Kidney epithelial cell (primary cell): Measurements from ENCODE around the gene URM1. TPM values are rescaled to one million over a fixed set of nuclear protein-coding genes. Genes with fewer than 3 reads are reported as not detected.
"Not testable (repeated sequence)": the region's sequence is repeated elsewhere in the genome, so short reads cannot be mapped to it uniquely, and the experiment has no call there.

Source experiments
- DNase-seq: peaks from one replicate; pipeline ENCODE4 v3.0.0-alpha.2; 2010; ENCODE audit warnings: low read depth
- H3K27me3 ChIP-seq: 2 replicates; pipeline ENCODE4 v1.6.0; 2011; ENCODE audit warnings: low read length; ENCODE audit not compliant: control insufficient read depth, insufficient read depth
- H3K36me3 ChIP-seq: 2 replicates; pipeline ENCODE4 v1.5.1; 2011; ENCODE audit warnings: low read length; ENCODE audit not compliant: control insufficient read depth, insufficient read depth
- H3K4me3 ChIP-seq: 2 replicates; pipeline ENCODE4 v1.5.1; 2011; ENCODE audit warnings: low read depth, mild to moderate bottlenecking, control low read depth, low read length
- total RNA-seq: library from RNA; depleted of rRNA; stranded (reverse); fragments of >200 nt; gene quantifications from 2 replicates; pipeline ENCODE4 v1.2.3, GENCODE V29; 2015
- TF ChIP-seq, protein P1 (sequence below): IDR thresholded peaks from 2 replicates; pipeline ENCODE4 v1.5.1; 2011; ENCODE audit warnings: mild to moderate bottlenecking, moderate library complexity, low read length, control low read depth, inconsistent platforms; ENCODE audit not compliant: insufficient read depth, poor library complexity, severe bottlenecking

Gene URM1
- total RNA-seq, 1 donor from 2014 or later, result 49.9 TPM

- no peak for DNase-seq
- no peaks in the 10 kb centered on the region for H3K36me3 ChIP-seq
- H3K4me3 ChIP-seq, result no peak overlapping the region
- H3K27me3 ChIP-seq, result no peaks in the 10 kb centered on the region
- TF ChIP-seq, protein P1, sequence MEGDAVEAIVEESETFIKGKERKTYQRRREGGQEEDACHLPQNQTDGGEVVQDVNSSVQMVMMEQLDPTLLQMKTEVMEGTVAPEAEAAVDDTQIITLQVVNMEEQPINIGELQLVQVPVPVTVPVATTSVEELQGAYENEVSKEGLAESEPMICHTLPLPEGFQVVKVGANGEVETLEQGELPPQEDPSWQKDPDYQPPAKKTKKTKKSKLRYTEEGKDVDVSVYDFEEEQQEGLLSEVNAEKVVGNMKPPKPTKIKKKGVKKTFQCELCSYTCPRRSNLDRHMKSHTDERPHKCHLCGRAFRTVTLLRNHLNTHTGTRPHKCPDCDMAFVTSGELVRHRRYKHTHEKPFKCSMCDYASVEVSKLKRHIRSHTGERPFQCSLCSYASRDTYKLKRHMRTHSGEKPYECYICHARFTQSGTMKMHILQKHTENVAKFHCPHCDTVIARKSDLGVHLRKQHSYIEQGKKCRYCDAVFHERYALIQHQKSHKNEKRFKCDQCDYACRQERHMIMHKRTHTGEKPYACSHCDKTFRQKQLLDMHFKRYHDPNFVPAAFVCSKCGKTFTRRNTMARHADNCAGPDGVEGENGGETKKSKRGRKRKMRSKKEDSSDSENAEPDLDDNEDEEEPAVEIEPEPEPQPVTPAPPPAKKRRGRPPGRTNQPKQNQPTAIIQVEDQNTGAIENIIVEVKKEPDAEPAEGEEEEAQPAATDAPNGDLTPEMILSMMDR, result no peak
These were observed 46.8 kb upstream of the URM1 start for GRCh38 chr9:128324401-128324800.

DNA sequence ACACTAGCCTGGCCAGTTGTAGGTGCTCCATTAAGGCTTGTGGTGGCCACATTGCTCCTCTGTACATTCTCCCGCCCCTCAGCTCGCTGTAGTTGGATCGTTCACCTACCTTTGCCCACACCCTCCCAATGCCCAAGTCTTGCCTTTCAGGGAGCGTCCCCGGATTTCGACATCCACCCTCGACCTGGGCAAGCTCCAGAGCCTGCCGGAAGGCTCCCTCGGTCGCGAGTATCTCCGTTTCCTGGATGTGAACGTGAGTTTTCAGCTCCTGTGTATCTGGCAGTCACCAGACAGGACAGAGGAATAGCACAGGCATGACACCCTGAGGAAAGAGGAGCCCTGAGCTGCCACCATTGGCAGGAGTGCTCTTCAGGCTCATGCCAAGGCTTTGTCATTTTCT is 45.5 kb upstream of the URM1 start:
- Histone ChIP-seq H3K4me3 (no peak overlapping the region), H3K36me3 (no peaks in the 10 kb centered on the region), H3K27me3 (no peaks in the 10 kb centered on the region)
- DNase-seq, result no peak
- TF ChIP-seq, protein P1, result no peak

DNA sequence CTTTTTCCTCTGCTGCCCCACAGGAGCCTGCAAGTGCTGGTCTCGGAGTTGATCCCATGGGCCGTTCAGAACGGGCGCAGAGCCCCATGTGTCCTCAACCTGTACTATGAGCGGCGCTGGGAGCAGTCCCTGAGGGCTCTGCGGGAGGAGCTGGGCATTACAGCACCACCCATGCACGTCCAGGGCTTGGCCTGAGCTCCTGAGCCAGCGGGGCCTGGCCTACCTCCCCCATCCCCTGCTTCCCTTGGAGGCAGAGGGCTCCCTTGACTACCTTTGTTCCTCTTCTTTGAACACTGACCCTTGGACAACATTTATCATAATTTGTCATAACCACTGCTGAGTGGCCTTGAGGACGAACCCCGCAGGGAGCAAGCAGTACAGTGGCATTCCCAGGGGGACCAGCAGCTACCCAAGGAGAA is 37.7 kb upstream of the URM1 start:
- TF ChIP-seq, protein P1, result no peak
- no peaks in the 10 kb centered on the region for H3K27me3 ChIP-seq
- peaks cover 1% of the 10 kb centered on the region for H3K36me3 ChIP-seq
- no peak for DNase-seq
- H3K4me3 ChIP-seq, result no peak overlapping the region

DNA sequence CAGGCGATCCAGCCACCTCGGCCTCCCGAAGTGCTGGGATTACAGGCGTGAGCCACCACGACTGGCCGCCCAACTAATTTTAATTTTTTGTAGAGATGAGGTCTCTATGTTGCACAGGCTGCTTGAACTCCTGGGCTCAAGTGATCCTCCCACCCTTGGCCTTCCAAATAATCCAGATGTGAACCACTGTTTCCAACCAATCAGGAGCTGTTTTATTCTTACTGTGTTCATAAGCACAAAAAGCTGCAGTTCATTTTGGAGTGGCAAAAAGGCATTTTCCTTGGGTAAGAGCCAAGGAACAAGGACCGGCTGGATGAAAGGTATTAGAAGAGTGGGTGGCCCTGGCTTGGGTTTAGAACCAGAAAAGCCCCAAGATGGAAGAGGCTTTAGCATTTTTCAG is 36.0 kb upstream of the URM1 start:
- no peak for DNase-seq
- H3K27me3 ChIP-seq, result no peaks in the 10 kb centered on the region
- TF ChIP-seq, protein P1, result no peak
- peaks cover 1% of the 10 kb centered on the region for H3K36me3 ChIP-seq
- no peak overlapping the region for H3K4me3 ChIP-seq

- H3K27me3 ChIP-seq, result no peaks in the 10 kb centered on the region
- peaks cover 1% of the 10 kb centered on the region for H3K36me3 ChIP-seq
- TF ChIP-seq, protein P1, result no peak
- DNase-seq, result no peak
- no peak overlapping the region for H3K4me3 ChIP-seq
These were observed 35.3 kb upstream of the URM1 start for GRCh38 chr9:128335914-128336313.

DNA sequence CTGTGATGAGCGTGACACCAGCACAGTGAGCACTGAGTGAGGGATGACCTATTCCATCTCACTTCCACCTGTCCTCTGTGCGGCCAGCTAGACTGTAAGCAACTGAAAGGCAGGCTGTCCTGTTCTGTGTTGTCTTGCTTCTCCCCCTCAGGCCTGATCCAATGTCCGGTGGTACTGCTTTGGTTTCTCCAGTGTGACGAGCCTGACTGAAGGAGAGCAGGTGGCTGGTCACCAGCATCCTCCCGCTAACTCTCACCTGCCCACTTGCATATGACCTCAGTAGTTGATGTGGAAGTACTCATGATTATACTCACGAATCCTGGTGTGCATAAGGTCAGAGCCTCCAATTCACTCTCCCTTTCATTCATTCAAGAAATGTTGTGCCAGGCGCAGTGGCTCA is 33.2 kb upstream of the URM1 start:
- H3K27me3 ChIP-seq, result no peaks in the 10 kb centered on the region
- no peak overlapping the region for H3K4me3 ChIP-seq
- TF ChIP-seq, protein P1, result no peak
- DNase-seq, result no peak
- H3K36me3 ChIP-seq, result peaks cover 2% of the 10 kb centered on the region

GRCh38 chr9:128338852-128339614 is 32.1 kb upstream of the URM1 start:
- H3K36me3 ChIP-seq, H3K4me3 ChIP-seq, H3K27me3 ChIP-seq, DNase-seq: not testable (repeated sequence)
